ENCODE results near the gene FKBP4.

The FKBP4 gene

DNA sequence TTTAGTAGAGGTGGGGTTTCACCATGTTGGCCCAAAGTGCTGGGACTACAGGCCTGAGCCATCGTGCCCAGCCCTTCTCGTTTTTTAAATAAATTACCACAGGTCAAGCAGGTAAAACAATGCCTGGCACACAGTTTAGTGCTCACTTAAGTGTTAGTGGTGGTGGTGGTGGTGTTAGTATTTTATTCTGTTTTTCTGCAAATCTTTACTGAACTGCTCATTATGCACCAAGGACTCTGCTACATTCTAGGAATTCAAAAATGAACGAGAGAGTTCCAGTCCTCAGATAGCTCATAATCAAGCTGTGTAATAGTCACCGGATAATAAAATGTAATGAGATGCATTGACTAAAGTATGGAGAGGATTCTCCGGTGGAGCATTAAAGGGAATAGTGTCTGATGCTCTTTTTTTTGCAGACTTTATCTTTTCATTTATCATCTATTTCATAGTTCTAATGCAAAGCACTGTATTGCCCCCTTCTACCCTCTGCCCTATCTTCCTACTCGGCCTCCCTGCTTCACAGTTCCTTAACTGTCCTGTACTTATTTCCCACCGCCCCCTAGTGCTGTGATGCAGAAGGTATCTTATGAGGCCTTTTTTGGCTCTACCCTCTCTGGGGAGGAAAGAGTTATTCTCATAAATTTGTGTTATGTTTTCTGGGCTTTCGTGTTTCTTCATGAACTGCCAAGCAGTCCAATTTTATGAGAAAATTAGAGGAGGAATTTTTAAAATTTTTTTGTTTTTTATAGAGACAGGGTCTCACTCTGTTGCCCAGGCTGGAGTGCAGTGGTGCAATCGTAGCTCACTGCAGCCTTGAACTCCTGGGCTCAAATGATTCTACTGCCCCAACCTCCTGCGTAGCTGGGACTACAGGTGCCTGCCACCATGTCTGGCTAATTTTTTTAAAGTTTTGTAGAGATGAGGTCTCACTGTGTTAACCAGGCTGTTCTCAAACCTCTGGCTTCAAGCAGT, 18.7 kb downstream of the FKBP4 start:
- DNase-seq (ENCODE audit: low read depth in 1 of 2, low spot score in 1 of 2), result peak in 1 of 2 experiments; percentile 83
- Histone ChIP-seq H3K27me3 (ENCODE audit: insufficient read depth, poor library complexity, severe bottlenecking) (no peaks in the 10 kb centered on the region), H3K27ac (replicated peaks) (peak overlapping the region; percentile 95), H3K4me3 (replicated peaks; ENCODE audit: insufficient read depth, low read length) (peak overlapping the region; percentile 71)
- TF ChIP-seq, protein P1, sequence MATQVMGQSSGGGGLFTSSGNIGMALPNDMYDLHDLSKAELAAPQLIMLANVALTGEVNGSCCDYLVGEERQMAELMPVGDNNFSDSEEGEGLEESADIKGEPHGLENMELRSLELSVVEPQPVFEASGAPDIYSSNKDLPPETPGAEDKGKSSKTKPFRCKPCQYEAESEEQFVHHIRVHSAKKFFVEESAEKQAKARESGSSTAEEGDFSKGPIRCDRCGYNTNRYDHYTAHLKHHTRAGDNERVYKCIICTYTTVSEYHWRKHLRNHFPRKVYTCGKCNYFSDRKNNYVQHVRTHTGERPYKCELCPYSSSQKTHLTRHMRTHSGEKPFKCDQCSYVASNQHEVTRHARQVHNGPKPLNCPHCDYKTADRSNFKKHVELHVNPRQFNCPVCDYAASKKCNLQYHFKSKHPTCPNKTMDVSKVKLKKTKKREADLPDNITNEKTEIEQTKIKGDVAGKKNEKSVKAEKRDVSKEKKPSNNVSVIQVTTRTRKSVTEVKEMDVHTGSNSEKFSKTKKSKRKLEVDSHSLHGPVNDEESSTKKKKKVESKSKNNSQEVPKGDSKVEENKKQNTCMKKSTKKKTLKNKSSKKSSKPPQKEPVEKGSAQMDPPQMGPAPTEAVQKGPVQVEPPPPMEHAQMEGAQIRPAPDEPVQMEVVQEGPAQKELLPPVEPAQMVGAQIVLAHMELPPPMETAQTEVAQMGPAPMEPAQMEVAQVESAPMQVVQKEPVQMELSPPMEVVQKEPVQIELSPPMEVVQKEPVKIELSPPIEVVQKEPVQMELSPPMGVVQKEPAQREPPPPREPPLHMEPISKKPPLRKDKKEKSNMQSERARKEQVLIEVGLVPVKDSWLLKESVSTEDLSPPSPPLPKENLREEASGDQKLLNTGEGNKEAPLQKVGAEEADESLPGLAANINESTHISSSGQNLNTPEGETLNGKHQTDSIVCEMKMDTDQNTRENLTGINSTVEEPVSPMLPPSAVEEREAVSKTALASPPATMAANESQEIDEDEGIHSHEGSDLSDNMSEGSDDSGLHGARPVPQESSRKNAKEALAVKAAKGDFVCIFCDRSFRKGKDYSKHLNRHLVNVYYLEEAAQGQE (IDR thresholded peaks at IDR 0.05; ENCODE audit: insufficient replicate concordance, low read depth), result no peak
- no peak for TF ChIP-seq POLR2AphosphoS5 (IDR thresholded peaks at IDR 0.05; ENCODE audit: low read depth)
- no peak for TF ChIP-seq SPI1 (IDR thresholded peaks at IDR 0.05; ENCODE audit: borderline replicate concordance, low read depth)
- TF ChIP-seq, protein P2, sequence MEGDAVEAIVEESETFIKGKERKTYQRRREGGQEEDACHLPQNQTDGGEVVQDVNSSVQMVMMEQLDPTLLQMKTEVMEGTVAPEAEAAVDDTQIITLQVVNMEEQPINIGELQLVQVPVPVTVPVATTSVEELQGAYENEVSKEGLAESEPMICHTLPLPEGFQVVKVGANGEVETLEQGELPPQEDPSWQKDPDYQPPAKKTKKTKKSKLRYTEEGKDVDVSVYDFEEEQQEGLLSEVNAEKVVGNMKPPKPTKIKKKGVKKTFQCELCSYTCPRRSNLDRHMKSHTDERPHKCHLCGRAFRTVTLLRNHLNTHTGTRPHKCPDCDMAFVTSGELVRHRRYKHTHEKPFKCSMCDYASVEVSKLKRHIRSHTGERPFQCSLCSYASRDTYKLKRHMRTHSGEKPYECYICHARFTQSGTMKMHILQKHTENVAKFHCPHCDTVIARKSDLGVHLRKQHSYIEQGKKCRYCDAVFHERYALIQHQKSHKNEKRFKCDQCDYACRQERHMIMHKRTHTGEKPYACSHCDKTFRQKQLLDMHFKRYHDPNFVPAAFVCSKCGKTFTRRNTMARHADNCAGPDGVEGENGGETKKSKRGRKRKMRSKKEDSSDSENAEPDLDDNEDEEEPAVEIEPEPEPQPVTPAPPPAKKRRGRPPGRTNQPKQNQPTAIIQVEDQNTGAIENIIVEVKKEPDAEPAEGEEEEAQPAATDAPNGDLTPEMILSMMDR (IDR thresholded peaks at IDR 0.05; ENCODE audit: insufficient read depth, low read length), result peak; percentile 62
- TF ChIP-seq GABPA (IDR thresholded peaks at IDR 0.05; ENCODE audit: low read depth), result no peak

DNA sequence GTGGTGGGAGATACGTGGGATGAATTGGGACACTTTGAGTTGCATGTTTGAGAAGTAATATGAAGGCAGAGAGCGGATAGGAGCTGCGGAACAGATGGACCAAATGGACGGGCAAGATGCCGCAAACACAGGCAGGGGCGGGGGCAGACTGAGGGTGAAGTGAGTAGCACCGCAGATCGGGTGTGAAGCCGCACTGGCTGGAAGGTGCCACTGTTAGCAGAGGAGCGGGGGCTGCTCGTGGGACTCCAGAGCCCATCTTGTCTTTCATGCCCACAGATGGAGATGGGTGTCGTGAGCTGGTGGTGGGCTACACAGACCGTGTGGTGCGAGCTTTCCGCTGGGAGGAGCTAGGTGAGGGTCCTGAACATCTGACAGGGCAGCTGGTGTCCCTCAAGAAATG, 25.0 kb downstream of the FKBP4 start:
- TF ChIP-seq, protein P1 (IDR thresholded peaks at IDR 0.05; ENCODE audit: insufficient replicate concordance, low read depth), result no peak
- TF ChIP-seq, protein P2 (IDR thresholded peaks at IDR 0.05; ENCODE audit: insufficient read depth, low read length), result no peak
- TF ChIP-seq SPI1 (IDR thresholded peaks at IDR 0.05; ENCODE audit: borderline replicate concordance, low read depth) (no peak), POLR2AphosphoS5 (IDR thresholded peaks at IDR 0.05; ENCODE audit: low read depth) (no peak), GABPA (IDR thresholded peaks at IDR 0.05; ENCODE audit: low read depth) (no peak)
- no peaks in the 10 kb centered on the region for H3K27me3 ChIP-seq (ENCODE audit: insufficient read depth, poor library complexity, severe bottlenecking)
- H3K4me3 ChIP-seq (replicated peaks; ENCODE audit: insufficient read depth, low read length), result no peak overlapping the region
- H3K27ac ChIP-seq (replicated peaks), result no peak overlapping the region
- no peak for DNase-seq (ENCODE audit: low read depth in 1 of 2, low spot score in 1 of 2)

DNA sequence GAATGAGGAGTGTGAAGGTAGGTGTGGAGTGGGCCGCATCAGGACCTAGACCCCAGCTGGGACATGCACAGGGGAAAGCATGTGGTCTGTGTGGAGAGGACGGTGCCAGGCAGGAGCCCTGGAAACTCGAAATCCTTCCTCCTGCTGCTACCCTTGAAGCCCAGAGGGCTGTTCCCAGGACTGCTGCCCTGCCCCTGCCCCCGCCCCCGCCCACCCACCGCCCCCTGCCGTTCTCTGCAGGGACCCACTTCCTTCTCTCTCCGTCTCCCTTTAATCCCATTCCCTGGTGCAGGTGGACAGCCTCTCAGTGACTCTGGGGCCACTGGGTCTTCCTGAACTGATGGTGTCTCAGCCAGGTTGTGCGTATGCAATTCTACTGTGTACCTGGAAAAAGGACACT, 25.7 kb downstream of the FKBP4 start:
- H3K27me3 ChIP-seq (ENCODE audit: insufficient read depth, poor library complexity, severe bottlenecking), result no peaks in the 10 kb centered on the region
- H3K4me3 ChIP-seq (replicated peaks; ENCODE audit: insufficient read depth, low read length), result no peak overlapping the region
- DNase-seq (ENCODE audit: low read depth in 1 of 2, low spot score in 1 of 2), result no peak
- H3K27ac ChIP-seq (replicated peaks), result no peak overlapping the region
- TF ChIP-seq POLR2AphosphoS5 (IDR thresholded peaks at IDR 0.05; ENCODE audit: low read depth) (no peak), GABPA (IDR thresholded peaks at IDR 0.05; ENCODE audit: low read depth) (no peak), SPI1 (IDR thresholded peaks at IDR 0.05; ENCODE audit: borderline replicate concordance, low read depth) (no peak)
- TF ChIP-seq, protein P2 (IDR thresholded peaks at IDR 0.05; ENCODE audit: insufficient read depth, low read length), result no peak
- TF ChIP-seq, protein P1 (IDR thresholded peaks at IDR 0.05; ENCODE audit: insufficient replicate concordance, low read depth), result no peak

Measured in HL-60 (cell line).